Muscle layer of colon (tissue), 2 donors: Measurements from ENCODE around the gene TMEM63C.

ENCODE experiments used
- H3K27ac ChIP-seq: one replicate; pipeline ENCODE4 v1.7.0; 2013; ENCODE audit warnings: low read depth, mild to moderate bottlenecking, low read length, moderate library complexity
- H3K27me3 ChIP-seq, 2 donors: one replicate each; pipeline ENCODE4 v1.7.0; 2013; ENCODE audit warnings: low read length in 2 of 2, mild to moderate bottlenecking in 2 of 2; ENCODE audit not compliant: insufficient read depth in 2 of 2, control insufficient read depth in 1 of 2
- H3K36me3 ChIP-seq: one replicate; pipeline ENCODE4 v1.7.0; 2013; ENCODE audit warnings: mild to moderate bottlenecking, low read length; ENCODE audit not compliant: insufficient read depth
- H3K4me1 ChIP-seq: one replicate; pipeline ENCODE4 v1.7.0; 2013; ENCODE audit warnings: mild to moderate bottlenecking, low read length; ENCODE audit not compliant: insufficient read depth
- H3K4me3 ChIP-seq, 2 donors: one replicate each; pipeline ENCODE4 v1.7.0; 2013; ENCODE audit warnings: low read length in 2 of 2, low read depth in 1 of 2, mild to moderate bottlenecking in 1 of 2, moderate library complexity in 1 of 2
- H3K9ac ChIP-seq: one replicate; pipeline ENCODE4 v1.7.0; 2013; ENCODE audit warnings: low read length
- H3K9me3 ChIP-seq: one replicate; pipeline ENCODE4 v1.7.0; 2013; ENCODE audit warnings: mild to moderate bottlenecking, low read length
- donor health status: abdominal sarcoma.
- donor health status: Adenocarcinoma of cecum.

Gene TMEM63C

DNA sequence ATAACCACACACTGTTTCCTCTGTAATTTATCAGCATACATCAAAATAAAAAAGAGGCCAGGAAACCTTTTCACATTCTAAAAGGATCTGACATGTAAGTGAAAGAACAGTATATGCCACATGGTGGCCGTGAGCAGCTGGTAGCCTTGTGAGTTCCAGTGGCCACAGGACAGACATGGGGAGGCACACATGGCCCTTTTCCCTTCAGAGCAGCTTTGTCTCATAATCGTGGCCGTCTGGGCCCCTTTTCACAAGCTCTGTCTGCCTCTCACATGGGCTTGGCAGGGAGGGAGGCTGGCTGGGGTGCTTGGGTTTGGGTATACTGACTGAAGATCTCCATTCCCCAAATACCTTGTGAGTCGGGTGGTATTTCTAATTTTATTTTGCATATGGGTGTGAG lies 38.5 kb upstream of the TMEM63C start:
- Histone ChIP-seq H3K4me1 (peaks cover 6% of the 10 kb centered on the region), H3K9ac (no peak overlapping the region), H3K36me3 (no peaks in the 10 kb centered on the region), H3K27me3 (peaks cover 54 to 72% of the 10 kb centered on the region in 2 donors), H3K4me3 (no peak overlapping the region), H3K9me3 (no peaks in the 10 kb centered on the region), H3K27ac (no peak overlapping the region)

DNA sequence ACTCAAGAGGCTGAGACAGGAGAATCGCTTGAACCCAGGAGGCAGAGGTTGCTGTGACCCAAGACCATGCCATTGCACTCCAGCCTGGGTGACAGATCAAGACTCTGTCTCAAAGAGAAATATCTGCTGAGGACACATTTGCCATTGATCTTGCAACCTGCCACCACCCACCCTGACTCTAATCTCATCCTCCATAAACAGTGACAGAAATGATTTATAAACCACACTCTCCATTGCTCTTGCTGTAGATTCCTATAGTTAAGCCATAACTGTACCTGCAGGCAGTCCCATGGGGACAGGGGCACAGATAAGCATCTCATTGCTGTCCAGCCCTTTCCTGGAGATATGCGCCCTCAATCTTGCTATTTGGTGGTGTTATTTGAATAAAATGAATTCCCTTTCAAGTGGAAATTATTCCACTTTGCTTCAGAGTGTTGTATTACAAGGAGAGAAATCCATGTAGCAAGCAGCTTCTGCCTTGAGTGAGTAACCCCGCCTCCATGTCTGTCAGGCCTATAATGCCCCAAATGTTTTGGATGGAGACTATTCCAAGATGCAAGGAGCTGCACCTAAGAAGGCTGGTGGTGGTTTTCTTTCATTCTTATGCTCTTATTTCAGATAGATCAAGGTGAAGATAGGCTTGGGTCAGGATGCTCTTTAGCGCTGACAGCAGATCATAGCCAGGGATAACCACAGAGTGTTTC lies 37.0 kb upstream of the TMEM63C start:
- no peak overlapping the region for H3K27ac ChIP-seq
- H3K4me1 ChIP-seq: peaks cover 6% of the 10 kb centered on the region
- no peaks in the 10 kb centered on the region for H3K9me3 ChIP-seq
- no peaks in the 10 kb centered on the region for H3K36me3 ChIP-seq
- no peak overlapping the region for H3K4me3 ChIP-seq
- H3K27me3 ChIP-seq: peaks cover 41 to 57% of the 10 kb centered on the region in 2 donors
- H3K9ac ChIP-seq: no peak overlapping the region

DNA sequence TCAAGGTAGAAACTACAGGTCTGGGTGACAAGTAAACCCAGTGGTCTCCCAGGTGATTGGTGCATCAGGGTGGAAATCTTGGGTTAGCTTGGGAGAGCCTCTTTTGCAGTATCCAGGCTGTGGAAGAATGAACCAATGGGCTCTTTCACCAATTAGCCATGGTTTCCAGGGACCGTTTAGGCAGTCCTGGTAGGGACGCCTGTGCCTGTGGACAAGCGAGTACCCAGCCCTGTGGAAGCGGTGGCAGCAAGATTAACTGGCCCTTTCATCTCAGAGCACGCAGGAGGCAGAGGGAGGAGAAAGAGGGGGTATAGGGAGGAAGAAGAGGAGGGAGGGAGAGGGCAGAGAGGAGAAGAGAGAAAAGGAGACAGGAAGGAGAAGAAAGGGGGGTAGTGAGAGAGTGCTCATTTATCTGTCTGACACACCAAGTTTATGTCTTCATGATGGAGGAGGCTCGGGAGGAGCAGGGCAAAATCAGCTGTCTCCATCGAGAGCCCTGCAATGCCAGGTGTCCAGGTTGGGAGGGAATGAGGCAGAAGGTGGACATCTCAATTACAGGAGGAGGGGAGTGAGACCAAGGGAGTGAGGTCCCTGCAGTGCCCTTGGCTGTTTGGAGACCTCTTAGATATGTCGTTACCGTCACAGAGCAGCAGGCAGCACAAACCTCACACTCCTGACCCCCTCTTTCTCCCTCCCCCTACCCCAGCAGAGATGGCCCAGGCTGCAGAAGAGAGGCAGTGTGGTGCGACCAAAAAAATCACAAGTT lies 35.4 kb upstream of the TMEM63C start:
- Histone ChIP-seq H3K36me3 (no peaks in the 10 kb centered on the region), H3K9me3 (no peaks in the 10 kb centered on the region), H3K27ac (no peak overlapping the region), H3K27me3 (peaks cover 34 to 41% of the 10 kb centered on the region in 2 donors), H3K4me3 (no peak overlapping the region), H3K4me1 (no peaks in the 10 kb centered on the region), H3K9ac (no peak overlapping the region)

DNA sequence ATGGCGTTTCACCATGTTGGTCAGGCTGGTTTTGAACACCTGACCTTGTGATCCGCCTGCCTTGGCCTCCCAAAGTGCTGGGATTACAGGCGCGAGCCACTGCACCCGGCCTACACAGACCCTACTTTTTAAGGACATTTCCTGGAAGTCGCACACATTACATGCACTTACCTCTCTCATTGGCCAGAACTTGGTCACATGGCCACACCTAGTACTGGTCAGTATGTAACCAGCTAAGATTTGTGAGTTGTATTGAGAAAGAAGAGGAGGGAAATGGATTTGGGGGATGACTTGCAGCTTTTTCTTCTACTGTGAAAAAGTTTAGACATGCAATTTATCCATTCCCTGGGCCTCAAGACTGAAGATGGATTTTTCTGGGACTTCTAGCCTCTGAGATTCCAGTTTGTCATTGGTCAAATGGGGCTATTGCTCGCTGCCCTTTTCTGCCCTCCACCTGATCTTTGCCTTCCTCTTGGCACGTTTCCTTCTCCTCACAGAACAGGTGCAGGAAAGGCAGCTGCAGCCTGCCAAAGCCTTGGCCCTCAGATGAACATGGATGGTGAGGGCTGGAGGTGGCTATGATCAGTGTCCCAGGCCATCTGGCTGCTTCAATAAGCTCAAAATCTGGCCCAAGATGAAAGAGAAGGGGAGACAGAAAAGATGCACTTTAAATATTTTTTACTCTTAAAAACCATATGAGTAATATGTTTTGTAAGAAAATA lies 32.9 kb upstream of the TMEM63C start:
- Histone ChIP-seq H3K36me3 (no peaks in the 10 kb centered on the region), H3K9ac (no peak overlapping the region), H3K9me3 (no peaks in the 10 kb centered on the region), H3K27me3 (peaks cover 20 to 23% of the 10 kb centered on the region in 2 donors), H3K27ac (no peak overlapping the region), H3K4me3 (no peak overlapping the region), H3K4me1 (no peaks in the 10 kb centered on the region)

DNA sequence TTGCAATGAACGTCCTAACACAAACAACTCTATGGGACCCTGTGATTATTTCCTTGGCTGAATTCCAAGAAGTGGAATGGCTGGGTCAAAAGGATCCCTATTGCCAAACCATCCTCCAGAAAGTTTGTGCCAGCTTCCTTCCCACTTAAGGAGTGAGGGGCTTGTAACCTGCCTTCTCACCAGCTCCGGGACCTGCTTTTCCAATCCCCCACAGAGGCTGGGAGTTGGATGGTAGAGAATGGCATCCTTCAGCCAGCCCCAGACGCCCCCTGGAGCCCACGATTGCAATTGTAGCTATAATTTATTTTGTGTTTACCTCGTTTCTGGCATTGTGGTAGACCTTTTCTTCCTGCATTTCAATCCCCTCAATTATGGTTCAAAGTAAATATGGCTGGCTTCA lies 30.4 kb upstream of the TMEM63C start:
- Histone ChIP-seq H3K9ac (no peak overlapping the region), H3K4me1 (no peaks in the 10 kb centered on the region), H3K27ac (no peak overlapping the region), H3K36me3 (no peaks in the 10 kb centered on the region), H3K27me3 (peaks cover 3 to 12% of the 10 kb centered on the region in 2 donors), H3K9me3 (no peaks in the 10 kb centered on the region), H3K4me3 (no peak overlapping the region)

DNA sequence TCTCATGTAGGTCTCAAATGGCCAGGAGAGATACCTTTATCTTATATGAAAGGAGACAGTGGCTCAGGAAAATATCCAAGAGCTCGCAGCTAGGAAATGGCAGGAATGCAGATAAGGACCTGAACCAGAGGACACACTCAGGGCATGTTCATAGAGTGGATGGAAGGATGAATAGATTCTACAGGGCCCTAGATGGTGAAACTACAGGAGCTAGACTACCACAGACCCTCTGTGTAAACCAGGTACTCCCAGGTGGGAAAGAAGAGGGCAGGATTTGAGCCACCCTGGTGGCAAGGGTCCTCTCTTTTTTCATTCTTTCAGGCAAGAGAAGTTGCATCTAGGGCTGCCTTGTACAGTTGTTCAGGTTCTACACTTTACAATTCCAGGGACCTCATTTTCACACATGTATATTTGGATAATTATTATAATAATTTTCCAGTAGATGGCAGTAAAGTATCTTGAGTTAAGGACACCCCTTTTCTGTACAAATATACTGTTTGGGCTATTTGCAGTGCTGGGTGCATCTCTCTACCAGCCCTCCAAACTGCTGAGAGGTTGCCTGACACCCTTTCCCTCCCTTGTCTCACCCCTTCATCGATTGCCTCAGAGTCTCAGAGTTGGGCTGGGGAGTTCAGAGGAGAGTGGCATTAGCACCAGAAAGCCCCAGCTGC lies 29.5 kb upstream of the TMEM63C start:
- Histone ChIP-seq H3K36me3 (no peaks in the 10 kb centered on the region), H3K27ac (no peak overlapping the region), H3K4me1 (no peaks in the 10 kb centered on the region), H3K9ac (no peak overlapping the region), H3K27me3 (peaks cover 0 to 8% of the 10 kb centered on the region in 2 donors), H3K4me3 (no peak overlapping the region), H3K9me3 (no peaks in the 10 kb centered on the region)

DNA sequence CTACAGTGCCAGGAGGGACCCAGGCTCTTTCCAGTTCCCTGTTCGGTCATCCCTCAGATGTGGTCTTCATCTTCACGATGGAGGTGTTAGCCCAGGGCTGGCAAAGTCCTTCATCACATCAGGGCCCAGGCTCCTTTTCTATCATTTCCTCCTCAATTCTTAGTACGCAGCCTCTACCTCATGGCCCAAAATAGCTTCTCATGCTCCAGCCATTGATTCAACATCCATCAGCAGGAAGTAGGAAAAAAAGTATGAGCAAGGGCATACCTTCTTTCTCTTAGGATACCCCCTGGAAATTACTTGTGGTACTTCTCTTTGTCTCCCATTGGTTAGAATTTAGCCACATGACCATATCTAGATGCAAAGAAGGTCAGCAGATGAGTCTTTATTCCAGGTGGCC lies 27.8 kb upstream of the TMEM63C start:
- H3K36me3 ChIP-seq: no peaks in the 10 kb centered on the region
- no peak overlapping the region for H3K27ac ChIP-seq
- H3K9ac ChIP-seq: no peak overlapping the region
- peaks cover 10% of the 10 kb centered on the region for H3K4me1 ChIP-seq
- H3K27me3 ChIP-seq: peaks cover 0 to 3% of the 10 kb centered on the region in 2 donors
- no peak overlapping the region for H3K4me3 ChIP-seq
- H3K9me3 ChIP-seq: no peaks in the 10 kb centered on the region

DNA sequence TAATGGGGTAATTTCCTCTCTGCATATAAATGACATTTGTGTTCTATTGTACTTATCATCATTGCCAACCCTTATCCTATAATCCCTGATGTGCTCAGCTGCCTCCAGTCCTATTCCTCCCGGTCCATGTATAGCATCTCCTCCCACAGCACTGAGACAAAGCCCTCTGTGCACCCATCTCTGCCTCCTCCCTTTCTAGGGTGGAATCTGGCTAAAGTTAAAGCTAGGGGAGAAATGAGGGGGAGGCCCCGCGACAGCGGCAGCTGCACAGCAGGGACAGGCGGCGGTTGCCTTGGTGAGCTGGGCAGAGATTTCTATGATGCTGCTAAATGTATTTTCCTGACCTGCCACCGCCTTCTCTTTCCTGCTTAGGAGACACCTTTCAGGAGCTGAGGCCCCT lies 27.2 kb upstream of the TMEM63C start:
- H3K9me3 ChIP-seq: no peaks in the 10 kb centered on the region
- H3K4me1 ChIP-seq: peaks cover 14% of the 10 kb centered on the region
- H3K36me3 ChIP-seq: no peaks in the 10 kb centered on the region
- no peak overlapping the region for H3K4me3 ChIP-seq
- H3K9ac ChIP-seq: no peak overlapping the region
- H3K27ac ChIP-seq: no peak overlapping the region
- peaks cover 0 to 3% of the 10 kb centered on the region in 2 donors for H3K27me3 ChIP-seq

DNA sequence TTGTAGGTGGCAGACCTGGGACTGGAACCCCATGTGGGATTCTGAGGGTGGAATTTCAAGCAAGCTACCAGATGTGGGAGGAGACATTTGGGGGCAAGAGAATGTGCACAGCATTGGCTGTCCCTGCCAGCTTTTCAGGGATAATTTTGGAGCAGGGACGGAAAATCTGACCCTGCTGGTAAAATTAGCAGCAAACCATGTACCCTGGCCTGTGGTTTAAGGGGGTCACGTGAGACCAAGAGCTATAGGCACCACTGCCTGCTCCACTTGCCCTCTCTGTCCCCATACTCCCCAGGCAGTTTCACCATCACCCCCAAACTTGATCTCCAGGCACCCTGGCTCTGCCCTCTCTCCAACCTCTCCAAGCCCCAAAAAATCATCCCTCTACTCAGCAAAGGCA lies 26.5 kb upstream of the TMEM63C start:
- no peak overlapping the region for H3K9ac ChIP-seq
- no peaks in the 10 kb centered on the region for H3K9me3 ChIP-seq
- H3K27ac ChIP-seq: no peak overlapping the region
- H3K27me3 ChIP-seq: peaks cover 0 to 3% of the 10 kb centered on the region in 2 donors
- no peak overlapping the region for H3K4me3 ChIP-seq
- H3K4me1 ChIP-seq: peaks cover 14% of the 10 kb centered on the region
- no peaks in the 10 kb centered on the region for H3K36me3 ChIP-seq

DNA sequence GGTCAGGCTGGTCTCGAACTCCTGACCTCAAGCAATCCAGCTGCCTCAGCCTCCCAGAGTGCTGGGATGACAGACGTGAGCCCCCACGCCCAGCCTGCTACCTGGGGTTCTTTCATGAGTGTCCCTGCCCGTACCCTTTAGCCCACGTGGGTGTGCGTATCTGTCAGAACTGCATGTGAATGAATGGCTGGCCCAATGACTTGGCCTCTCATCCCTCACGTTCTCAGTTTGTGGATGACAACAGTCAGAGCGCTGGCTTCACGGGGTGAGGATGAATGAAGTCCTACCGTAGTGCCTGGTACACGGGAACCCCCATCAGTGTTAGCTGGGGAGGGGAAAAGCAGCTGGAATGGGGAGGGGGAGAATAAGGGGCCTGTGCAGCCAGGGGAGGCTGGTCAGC lies 23.9 kb upstream of the TMEM63C start:
- H3K27ac ChIP-seq: no peak overlapping the region
- no peak overlapping the region for H3K4me3 ChIP-seq
- no peaks in the 10 kb centered on the region for H3K36me3 ChIP-seq
- peaks cover 14% of the 10 kb centered on the region for H3K4me1 ChIP-seq
- no peaks in the 10 kb centered on the region for H3K9me3 ChIP-seq
- no peak overlapping the region for H3K9ac ChIP-seq
- H3K27me3 ChIP-seq: peaks cover 0 to 3% of the 10 kb centered on the region in 2 donors
